ENCODE results near the gene GALNT9.
"Not testable (repeated sequence)": the region's sequence is repeated elsewhere in the genome, so short reads cannot be mapped to it uniquely, and the experiment has no call there.

The GALNT9 gene

GRCh38 chr12:132329036-132329719 is at the start of gene GALNT9:
Gene GALNT9 (minus strand): TSS chr12:132329589. CDS start chr12:132329203, 386 bp downstream.
- in situ Hi-C loops (cut with HindIII; ENCODE audit: low sequenced_read_pairs): no loop called here

GRCh38 chr12:132379057-132379456 is 49.7 kb upstream of the GALNT9 start:
- in situ Hi-C loops (cut with HindIII; ENCODE audit: low sequenced_read_pairs): not testable (repeated sequence)

GRCh38 chr12:132377147-132377546 is 47.8 kb upstream of the GALNT9 start:
- in situ Hi-C loops (cut with HindIII; ENCODE audit: low sequenced_read_pairs): no loop called here

- in situ Hi-C loops (cut with HindIII; ENCODE audit: low sequenced_read_pairs): no loop called here
These were observed 47.1 kb upstream of the GALNT9 start for GRCh38 chr12:132376464-132376830.

GRCh38 chr12:132375747-132376463 is 46.5 kb upstream of the GALNT9 start:
- in situ Hi-C loops (cut with HindIII; ENCODE audit: low sequenced_read_pairs): no loop called here

- in situ Hi-C loops (cut with HindIII; ENCODE audit: low sequenced_read_pairs): no loop called here
These were observed 45.4 kb upstream of the GALNT9 start for GRCh38 chr12:132374612-132375445.

GRCh38 chr12:132373901-132374611 is 44.7 kb upstream of the GALNT9 start:
- in situ Hi-C loops (cut with HindIII; ENCODE audit: low sequenced_read_pairs): no loop called here

GRCh38 chr12:132367852-132368251 is 38.5 kb upstream of the GALNT9 start:
- in situ Hi-C loops (cut with HindIII; ENCODE audit: low sequenced_read_pairs): no loop called here

GRCh38 chr12:132367071-132367851 is 37.9 kb upstream of the GALNT9 start:
- in situ Hi-C loops (cut with HindIII; ENCODE audit: low sequenced_read_pairs): no loop called here

GRCh38 chr12:132366341-132366861 is 37.0 kb upstream of the GALNT9 start:
- in situ Hi-C loops (cut with HindIII; ENCODE audit: low sequenced_read_pairs): no loop called here

GRCh38 chr12:132365226-132365625 is 35.8 kb upstream of the GALNT9 start:
- in situ Hi-C loops (cut with HindIII; ENCODE audit: low sequenced_read_pairs): no loop called here

- in situ Hi-C loops (cut with HindIII; ENCODE audit: low sequenced_read_pairs): no loop called here
These were observed 35.0 kb upstream of the GALNT9 start for GRCh38 chr12:132364348-132364902.

- in situ Hi-C loops (cut with HindIII; ENCODE audit: low sequenced_read_pairs): no loop called here
These were observed 34.4 kb upstream of the GALNT9 start for GRCh38 chr12:132363661-132364347.

GRCh38 chr12:132362996-132363660 is 33.7 kb upstream of the GALNT9 start:
- in situ Hi-C loops (cut with HindIII; ENCODE audit: low sequenced_read_pairs): no loop called here

GRCh38 chr12:132360906-132361777 is 31.8 kb upstream of the GALNT9 start:
- in situ Hi-C loops (cut with HindIII; ENCODE audit: low sequenced_read_pairs): no loop called here

GRCh38 chr12:132360410-132360809 is 31.0 kb upstream of the GALNT9 start:
- in situ Hi-C loops (cut with HindIII; ENCODE audit: low sequenced_read_pairs): no loop called here

GRCh38 chr12:132359971-132360370 is 30.6 kb upstream of the GALNT9 start:
- in situ Hi-C loops (cut with HindIII; ENCODE audit: low sequenced_read_pairs): no loop called here

- in situ Hi-C loops (cut with HindIII; ENCODE audit: low sequenced_read_pairs): no loop called here
These were observed 30.2 kb upstream of the GALNT9 start for GRCh38 chr12:132359551-132359950.

Measured in DLD1 (cell line).